SK-N-SH treated with all-trans-retinoic acid at 6 μM for 48 hours (cell line): ENCODE results near the gene RERE.
"Not testable (repeated sequence)": the region's sequence is repeated elsewhere in the genome, so short reads cannot be mapped to it uniquely, and the experiment has no call there.

Experiments
- ATAC-seq: fragments of 200-7000 bp; cut with Tn5 transposase; 3 replicates; pipeline ENCODE4 v1.9.1; 2020; ENCODE audit warnings: mild to moderate bottlenecking, moderate library complexity
- ARNTL ChIP-seq: fragments of 450-650 bp; formaldehyde crosslinking; IDR thresholded peaks from 2 replicates; pipeline ENCODE4 v1.5.0; 2020; ENCODE audit warnings: low read depth, mild to moderate bottlenecking, moderate library complexity, borderline replicate concordance
- BACH2 ChIP-seq: fragments of 250-450 bp; sonication (Bioruptor Pico); IDR thresholded peaks from 2 replicates; pipeline ENCODE4 v1.9.0; 2021; ENCODE audit warnings: mild to moderate bottlenecking, borderline replicate concordance
- CREB5 ChIP-seq: fragments of 250-450 bp; sonication (Bioruptor Pico); IDR thresholded peaks from 2 replicates; pipeline ENCODE4 v1.5.1; 2020; ENCODE audit warnings: low read depth, mild to moderate bottlenecking, moderate library complexity
- CSDC2 ChIP-seq: fragments of 250-450 bp; sonication (Bioruptor Pico); IDR thresholded peaks from 2 replicates; pipeline ENCODE4 v1.5.0; 2020; ENCODE audit warnings: mild to moderate bottlenecking, moderate library complexity
- CSRNP3 ChIP-seq: fragments of 250-450 bp; sonication (Bioruptor Pico); IDR thresholded peaks from 2 replicates; pipeline ENCODE4 v1.5.1; 2021; ENCODE audit warnings: mild to moderate bottlenecking, moderate library complexity
- ESRRG ChIP-seq: fragments of 250-450 bp; sonication (Bioruptor Pico); IDR thresholded peaks from 2 replicates; pipeline ENCODE4 v1.6.1; 2021; ENCODE audit warnings: mild to moderate bottlenecking
- GLIS3 ChIP-seq: fragments of 250-450 bp; sonication (Bioruptor Pico); IDR thresholded peaks from 2 replicates; pipeline ENCODE4 v1.5.0; 2020; ENCODE audit warnings: mild to moderate bottlenecking, moderate library complexity
- ISL1 ChIP-seq: fragments of 250-450 bp; sonication (Bioruptor Pico); IDR thresholded peaks from 2 replicates; pipeline ENCODE4 v2.1.2; 2022; ENCODE audit warnings: mild to moderate bottlenecking, moderate library complexity
- OSR1 ChIP-seq: fragments of 250-450 bp; sonication (Bioruptor Pico); IDR thresholded peaks from 2 replicates; pipeline ENCODE4 v1.8.0; 2022; ENCODE audit warnings: moderate library complexity, mild to moderate bottlenecking, inconsistent platforms
- PATZ1 ChIP-seq: fragments of 250-450 bp; sonication (Bioruptor Pico); IDR thresholded peaks from 2 replicates; pipeline ENCODE4 v1.8.0; 2020; ENCODE audit warnings: mild to moderate bottlenecking, moderate library complexity, borderline replicate concordance
- POU6F1 ChIP-seq: fragments of 250-450 bp; sonication (Bioruptor Pico); IDR thresholded peaks from 2 replicates; pipeline ENCODE4 v1.8.0; 2021; ENCODE audit warnings: low read depth, mild to moderate bottlenecking, moderate library complexity, borderline replicate concordance
- PPARA ChIP-seq: fragments of 250-450 bp; sonication (Bioruptor Pico); IDR thresholded peaks from 2 replicates; pipeline ENCODE4 v1.5.0; 2020; ENCODE audit warnings: mild to moderate bottlenecking, borderline replicate concordance
- RARB ChIP-seq: fragments of 250-450 bp; sonication (Bioruptor Pico); IDR thresholded peaks from 2 replicates; pipeline ENCODE4 v1.8.0; 2021; ENCODE audit warnings: mild to moderate bottlenecking, moderate library complexity
- SNAI2 ChIP-seq: fragments of 250-450 bp; sonication (Bioruptor Pico); IDR thresholded peaks from 2 replicates; pipeline ENCODE4 v1.5.0; 2020; ENCODE audit warnings: mild to moderate bottlenecking, moderate library complexity
- TSHZ2 ChIP-seq: fragments of 250-450 bp; sonication (Bioruptor Pico); IDR thresholded peaks from 2 replicates; pipeline ENCODE4 v1.5.0; 2020; ENCODE audit warnings: mild to moderate bottlenecking, moderate library complexity
- ZC3H10 ChIP-seq: fragments of 250-450 bp; sonication (Bioruptor Pico); IDR thresholded peaks from 2 replicates; pipeline ENCODE4 v1.5.1; 2021; ENCODE audit warnings: mild to moderate bottlenecking, moderate library complexity
- ZFP3 ChIP-seq: fragments of 250-450 bp; sonication (Bioruptor Pico); IDR thresholded peaks from 2 replicates; pipeline ENCODE4 v1.5.0; 2020; ENCODE audit warnings: mild to moderate bottlenecking, moderate library complexity
- ZFP30 ChIP-seq: fragments of 450-650 bp; formaldehyde crosslinking; IDR thresholded peaks from 2 replicates; pipeline ENCODE4 v1.5.0; 2022; ENCODE audit warnings: mild to moderate bottlenecking, moderate library complexity
- ZNF70 ChIP-seq: fragments of 450-650 bp; formaldehyde crosslinking; IDR thresholded peaks from 2 replicates; pipeline ENCODE4 v1.5.0; 2020; ENCODE audit warnings: mild to moderate bottlenecking, moderate library complexity

Gene RERE

GRCh38 chr1:8595332-8595731 lies 222.1 kb downstream of the RERE start (continued):
- TF ChIP-seq PATZ1 (CRISPR knock-in tag) (no peak), TSHZ2 (CRISPR knock-in tag) (no peak), ZFP3 (CRISPR knock-in tag) (no peak)

- not testable (repeated sequence) for ATAC-seq
Measured at GRCh38 chr1:8593292-8593691, 224.1 kb downstream of the RERE start.

GRCh38 chr1:8591569-8591968 lies 225.9 kb downstream of the RERE start:
- no peak for TF ChIP-seq BACH2 (CRISPR knock-in tag)
- TF ChIP-seq CREB5 (CRISPR knock-in tag), result no peak
- TF ChIP-seq GLIS3, result no peak
- TF ChIP-seq TSHZ2 (CRISPR knock-in tag), result no peak
- TF ChIP-seq ISL1 (CRISPR knock-in tag), result no peak
- no peak for TF ChIP-seq ESRRG
- no peak for TF ChIP-seq ZNF70
- no peak for TF ChIP-seq ARNTL
- no peak for TF ChIP-seq CSDC2 (CRISPR knock-in tag)
- TF ChIP-seq PATZ1 (CRISPR knock-in tag), result no peak
- TF ChIP-seq RARB (CRISPR knock-in tag), result no peak
- TF ChIP-seq OSR1 (CRISPR knock-in tag), result no peak
- no peak for TF ChIP-seq ZFP3 (CRISPR knock-in tag)
- TF ChIP-seq ZC3H10, result no peak
- TF ChIP-seq POU6F1 (CRISPR knock-in tag), result no peak
- no peak for TF ChIP-seq SNAI2 (CRISPR knock-in tag)
- TF ChIP-seq PPARA, result no peak
- TF ChIP-seq CSRNP3 (CRISPR knock-in tag), result no peak
- no peak for TF ChIP-seq ZFP30 (CRISPR knock-in tag)
- no peak for ATAC-seq
